ENCODE results near the gene CFAP119.

The CFAP119 gene

GRCh38 chr16:30785126-30786106 is 23.6 kb upstream of the CFAP119 start:
- TF ChIP-seq CTCF (conservative IDR thresholded peaks at IDR 0.05; ENCODE audit: control insufficient read depth, insufficient read depth, low read depth, low read length) = no peak
- H3K4me3 ChIP-seq (ENCODE audit: control insufficient read depth, low read depth, low read length) = peak overlapping the region; percentile 94
- no peak for DNase-seq (ENCODE audit: low read depth)

- no peak for TF ChIP-seq CTCF (conservative IDR thresholded peaks at IDR 0.05; ENCODE audit: control insufficient read depth, insufficient read depth, low read depth, low read length)
- no peak overlapping the region for H3K4me3 ChIP-seq (ENCODE audit: control insufficient read depth, low read depth, low read length)
- DNase-seq (ENCODE audit: low read depth) = no peak
These were observed 22.4 kb upstream of the CFAP119 start for GRCh38 chr16:30784215-30784614.

GRCh38 chr16:30783280-30784109 is 21.6 kb upstream of the CFAP119 start:
- no peak overlapping the region for H3K4me3 ChIP-seq (ENCODE audit: control insufficient read depth, low read depth, low read length)
- no peak for DNase-seq (ENCODE audit: low read depth)
- TF ChIP-seq CTCF (conservative IDR thresholded peaks at IDR 0.05; ENCODE audit: control insufficient read depth, insufficient read depth, low read depth, low read length) = no peak

- no peak overlapping the region for H3K4me3 ChIP-seq (ENCODE audit: control insufficient read depth, low read depth, low read length)
- TF ChIP-seq CTCF (conservative IDR thresholded peaks at IDR 0.05; ENCODE audit: control insufficient read depth, insufficient read depth, low read depth, low read length) = no peak
These were observed 20.8 kb upstream of the CFAP119 start for GRCh38 chr16:30782486-30783279.

GRCh38 chr16:30780549-30780948 is 18.7 kb upstream of the CFAP119 start:
- no peak for DNase-seq (ENCODE audit: low read depth)
- TF ChIP-seq CTCF (conservative IDR thresholded peaks at IDR 0.05; ENCODE audit: control insufficient read depth, insufficient read depth, low read depth, low read length) = no peak
- H3K4me3 ChIP-seq (ENCODE audit: control insufficient read depth, low read depth, low read length) = no peak overlapping the region

More at GRCh38 chr16:30782486-30783279, 20.8 kb upstream of the CFAP119 start:
- no peak for DNase-seq (ENCODE audit: low read depth)

- no peak for DNase-seq (ENCODE audit: low read depth)
- no peak overlapping the region for H3K4me3 ChIP-seq (ENCODE audit: control insufficient read depth, low read depth, low read length)
These were observed 18.2 kb upstream of the CFAP119 start for GRCh38 chr16:30780021-30780420.

More at GRCh38 chr16:30780021-30780420, 18.2 kb upstream of the CFAP119 start:
- no peak for TF ChIP-seq CTCF (conservative IDR thresholded peaks at IDR 0.05; ENCODE audit: control insufficient read depth, insufficient read depth, low read depth, low read length)
